ENCODE results near the gene MORN2.
"Not testable (repeated sequence)": the region's sequence is repeated elsewhere in the genome, so short reads cannot be mapped to it uniquely, and the experiment has no call there.

Gene MORN2

DNA sequence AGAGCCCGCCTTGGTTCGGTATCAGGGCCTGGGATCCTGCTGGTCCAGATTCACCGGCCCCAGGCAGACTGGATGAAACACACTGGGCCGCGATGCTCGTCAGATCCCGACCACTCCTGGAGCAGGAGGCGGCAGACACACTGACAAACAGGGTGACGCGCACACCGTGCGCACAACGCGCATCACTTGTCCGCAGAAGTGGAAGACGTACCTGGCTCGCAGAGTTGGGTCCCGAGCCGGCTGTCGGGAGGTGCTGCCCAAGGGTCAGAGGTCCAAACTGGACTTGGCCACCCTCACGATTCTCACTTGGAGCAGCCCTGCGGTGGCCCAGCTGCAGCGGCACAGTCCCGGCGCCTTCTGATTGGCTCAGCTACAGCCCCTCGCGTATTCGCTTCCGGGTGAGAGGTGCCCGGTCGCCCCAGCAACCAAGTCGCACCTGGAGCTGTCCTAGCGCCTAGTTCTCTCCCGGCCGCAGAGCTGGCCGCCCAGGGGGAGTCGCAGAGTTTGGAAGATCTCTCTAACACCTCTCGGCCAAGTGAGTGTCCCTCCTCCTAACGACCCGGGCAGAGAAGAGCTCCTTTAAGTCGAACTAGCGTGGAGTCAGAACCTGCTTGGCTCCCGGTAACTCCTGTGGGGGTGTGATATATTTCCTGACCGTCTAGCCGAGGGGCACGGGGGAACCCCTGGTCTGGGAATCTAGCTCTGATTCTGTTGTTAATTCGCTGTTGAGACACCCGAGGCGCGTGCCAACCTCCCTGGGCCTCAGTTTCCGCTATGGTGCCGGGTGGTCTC lies at the start of gene MORN2, which contains the start of gene DHX57:
Gene MORN2, plus strand, starts transcription at position 401 of the 792 bp plus-strand sequence.
Gene DHX57, minus strand, starts transcription at position 359 of the 792 bp plus-strand sequence. CDS start 7,529 bp downstream, outside the sequence.
- peak; percentile 52 to 58 (median 54) for DNase-seq (ENCODE audit: low read depth in 2 of 3, low spot score in 2 of 3)

DNA sequence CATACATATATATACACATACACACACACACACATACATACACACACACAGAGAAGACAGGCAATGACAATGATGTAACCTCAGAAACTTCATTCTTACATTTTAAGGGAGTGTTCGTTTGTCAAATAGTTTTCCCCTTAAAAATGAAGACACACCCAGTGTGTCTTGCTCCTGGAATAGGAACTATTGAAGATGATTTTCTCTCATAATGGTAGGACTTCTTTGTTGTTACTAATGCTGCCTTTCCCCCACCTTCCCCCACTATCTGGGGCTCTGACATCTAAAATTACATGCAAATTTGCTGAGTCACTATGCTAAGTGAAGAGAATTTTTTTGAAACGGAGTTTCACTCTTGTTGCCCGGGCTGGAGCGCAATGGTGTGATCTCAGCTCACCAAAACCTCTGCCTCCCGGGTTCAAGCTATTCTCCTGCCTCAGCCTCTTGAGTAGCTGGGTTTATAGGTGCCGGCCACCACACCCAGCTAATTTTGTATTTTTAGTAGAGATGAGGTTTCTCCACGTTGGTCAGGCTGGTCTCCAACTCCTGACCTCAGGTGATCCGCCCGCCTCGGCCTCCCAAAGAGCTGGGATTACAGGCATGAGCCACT lies 48.1 kb upstream of the MORN2 start:
- not testable (repeated sequence) for DNase-seq (ENCODE audit: low read depth in 2 of 3, low spot score in 2 of 3)

DNA sequence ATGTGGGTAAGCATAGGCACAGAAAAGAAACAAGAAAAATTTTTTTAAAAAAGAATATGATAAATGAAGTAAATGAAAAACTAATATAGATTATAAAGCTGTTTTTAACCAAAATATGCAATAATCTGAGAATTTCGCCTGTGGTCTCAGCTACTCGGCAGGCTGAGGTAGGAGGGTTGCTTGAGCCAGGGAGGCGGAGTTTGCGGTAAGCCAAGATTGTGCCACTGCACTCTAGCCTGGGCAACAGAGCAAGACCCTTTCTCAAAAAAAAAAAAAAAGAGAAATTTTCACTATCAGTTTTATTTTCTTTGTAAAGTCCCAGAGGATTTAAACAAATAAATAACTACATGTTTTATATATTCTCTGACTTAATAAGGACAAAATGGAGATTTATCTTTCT lies 47.3 kb upstream of the MORN2 start:
- no peak for DNase-seq (ENCODE audit: low read depth in 2 of 3, low spot score in 2 of 3)

DNA sequence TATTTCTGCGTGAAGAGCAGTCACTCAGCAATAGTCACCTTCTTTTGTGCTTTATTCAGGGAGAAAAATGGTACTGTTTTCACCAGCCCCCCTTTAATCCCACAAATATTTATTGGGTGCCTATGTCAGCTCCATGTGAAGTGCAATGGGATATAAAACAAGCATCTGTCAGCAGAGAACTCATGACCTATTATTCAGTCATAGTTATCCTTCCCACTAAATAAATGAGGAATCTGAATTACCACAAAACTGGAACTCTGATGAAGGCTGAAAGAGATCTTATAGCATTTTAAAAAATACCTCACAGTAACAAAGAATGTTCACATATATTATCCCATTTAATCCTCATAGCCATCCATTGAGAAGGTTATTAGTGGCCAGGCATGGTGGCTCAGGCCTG lies 45.8 kb upstream of the MORN2 start:
- DNase-seq (ENCODE audit: low read depth in 2 of 3, low spot score in 2 of 3) = no peak

DNA sequence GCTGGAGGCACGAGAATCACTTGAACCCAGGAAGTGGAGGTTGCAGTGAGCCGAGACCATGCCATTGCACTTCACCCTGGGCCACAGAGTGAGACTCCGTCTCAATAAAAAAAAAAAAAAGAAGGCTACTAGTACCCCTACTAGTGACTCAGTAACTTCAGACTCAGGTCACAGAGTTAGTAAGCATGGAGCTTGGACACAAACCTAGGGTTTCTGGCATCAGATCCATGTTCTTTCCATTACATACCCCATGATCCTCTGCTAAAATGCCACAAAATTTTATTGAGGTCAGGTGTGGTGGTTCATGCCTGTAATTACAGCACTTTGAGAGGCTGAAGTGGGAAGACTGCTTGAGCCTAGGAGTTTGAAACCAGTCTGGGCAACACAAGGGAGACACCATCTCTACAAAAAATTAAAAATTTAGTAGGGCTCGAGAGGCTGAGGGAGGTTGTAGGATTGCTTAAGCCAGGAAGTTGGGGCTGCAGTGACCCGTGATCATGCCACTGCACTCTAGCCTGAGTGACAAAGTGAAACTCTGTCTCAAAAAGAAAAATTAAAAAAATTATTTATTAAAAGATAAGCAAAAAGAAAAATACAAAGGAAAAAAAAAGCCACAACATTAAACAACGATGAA lies 45.1 kb upstream of the MORN2 start:
- no peak for DNase-seq (ENCODE audit: low read depth in 2 of 3, low spot score in 2 of 3)

DNA sequence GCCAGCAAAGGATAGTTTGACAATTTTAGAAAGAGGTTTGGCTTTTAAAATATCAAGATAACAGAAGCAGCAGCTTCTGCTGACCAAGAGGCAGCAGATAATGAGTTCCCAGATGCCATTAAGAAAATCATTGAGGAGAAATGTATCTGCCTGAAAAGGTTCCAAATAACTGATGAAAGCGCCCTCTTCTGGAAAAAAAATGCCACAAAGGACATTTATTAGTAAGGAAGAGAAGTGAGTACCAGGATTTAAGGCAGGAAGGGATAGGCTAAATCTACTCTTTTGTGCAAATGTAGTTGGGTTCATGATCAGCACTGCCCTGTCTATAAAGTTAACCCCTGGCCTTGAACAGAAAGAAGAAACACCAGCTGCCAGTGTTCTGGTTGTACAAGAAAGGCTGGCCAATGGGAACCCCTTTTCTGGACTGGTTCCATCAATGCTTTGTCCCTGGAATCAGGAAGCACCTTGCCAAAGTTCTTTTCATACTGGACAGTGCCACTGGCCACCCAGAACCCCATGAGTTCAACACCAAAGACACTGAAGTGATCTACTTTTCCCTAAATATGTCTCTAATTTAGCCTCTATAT lies 40.7 kb upstream of the MORN2 start:
- no peak for DNase-seq (ENCODE audit: low read depth in 2 of 3, low spot score in 2 of 3)

DNA sequence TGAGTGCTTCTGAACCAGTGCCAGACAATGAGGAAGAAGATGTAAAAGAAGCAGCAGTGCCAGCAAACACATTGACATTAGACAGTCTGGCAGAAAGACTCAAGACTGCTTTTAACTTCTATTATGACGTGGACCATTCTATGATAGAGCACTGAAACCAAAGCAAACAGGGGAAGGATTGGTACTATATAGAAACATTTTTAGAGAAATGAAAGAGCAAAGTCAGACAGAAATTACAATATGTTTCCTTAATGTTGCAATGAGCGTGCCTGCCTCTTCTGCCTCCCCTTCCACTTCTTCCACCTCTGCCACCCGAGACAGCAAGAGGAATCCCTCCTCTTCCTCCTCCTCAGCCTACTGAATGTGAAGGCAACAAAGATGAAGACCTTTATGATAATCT lies 39.8 kb upstream of the MORN2 start:
- DNase-seq (ENCODE audit: low read depth in 2 of 3, low spot score in 2 of 3) = no peak

- no peak for DNase-seq (ENCODE audit: low read depth in 2 of 3, low spot score in 2 of 3)
Measured at GRCh38 chr2:38836791-38837190, 39.0 kb upstream of the MORN2 start.

GRCh38 chr2:38850045-38850444 lies 25.7 kb upstream of the MORN2 start:
- DNase-seq (ENCODE audit: low read depth in 2 of 3, low spot score in 2 of 3) = no peak

DNA sequence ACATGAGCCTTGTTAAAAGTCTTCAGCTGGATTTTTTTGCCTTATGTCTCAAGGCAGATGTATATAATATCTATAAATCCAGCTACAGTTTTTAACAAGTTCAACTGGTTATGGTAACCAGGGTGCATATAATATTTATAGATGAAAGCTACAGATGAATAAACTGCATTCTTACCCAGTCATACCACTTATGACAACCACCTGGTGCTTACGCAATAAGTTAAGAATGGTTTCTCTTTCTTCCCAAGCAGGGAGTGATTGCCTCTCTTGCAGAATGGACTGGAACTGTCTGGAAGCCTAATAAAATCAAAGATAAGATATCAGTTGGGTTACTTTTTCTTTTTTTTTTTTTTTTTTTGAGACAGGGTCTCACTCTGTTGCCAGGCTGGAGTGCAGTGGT lies 19.6 kb upstream of the MORN2 start:
- DNase-seq (ENCODE audit: low read depth in 2 of 3, low spot score in 2 of 3) = no peak

DNA sequence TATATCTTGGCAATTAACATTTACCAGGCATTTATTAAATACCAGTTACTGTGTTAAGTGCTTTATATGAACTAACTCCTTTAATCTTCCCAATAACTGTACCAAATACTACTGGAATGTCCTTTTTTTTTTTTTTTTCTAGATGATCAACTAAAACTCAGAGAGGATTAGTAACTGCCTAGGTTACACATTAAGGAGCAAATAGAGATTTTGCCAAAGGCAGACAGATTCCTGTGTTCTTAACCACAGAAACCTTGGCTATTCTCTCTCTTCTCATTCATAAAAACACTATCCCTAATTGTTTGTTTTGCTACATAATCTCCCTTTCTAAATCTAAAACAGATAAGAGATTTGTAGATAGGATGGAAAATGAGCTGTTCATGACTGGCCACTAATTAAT lies 13.3 kb upstream of the MORN2 start:
- DNase-seq (ENCODE audit: low read depth in 2 of 3, low spot score in 2 of 3) = no peak

GRCh38 chr2:38863061-38863695 lies 12.6 kb upstream of the MORN2 start:
- no peak for DNase-seq (ENCODE audit: low read depth in 2 of 3, low spot score in 2 of 3)

DNA sequence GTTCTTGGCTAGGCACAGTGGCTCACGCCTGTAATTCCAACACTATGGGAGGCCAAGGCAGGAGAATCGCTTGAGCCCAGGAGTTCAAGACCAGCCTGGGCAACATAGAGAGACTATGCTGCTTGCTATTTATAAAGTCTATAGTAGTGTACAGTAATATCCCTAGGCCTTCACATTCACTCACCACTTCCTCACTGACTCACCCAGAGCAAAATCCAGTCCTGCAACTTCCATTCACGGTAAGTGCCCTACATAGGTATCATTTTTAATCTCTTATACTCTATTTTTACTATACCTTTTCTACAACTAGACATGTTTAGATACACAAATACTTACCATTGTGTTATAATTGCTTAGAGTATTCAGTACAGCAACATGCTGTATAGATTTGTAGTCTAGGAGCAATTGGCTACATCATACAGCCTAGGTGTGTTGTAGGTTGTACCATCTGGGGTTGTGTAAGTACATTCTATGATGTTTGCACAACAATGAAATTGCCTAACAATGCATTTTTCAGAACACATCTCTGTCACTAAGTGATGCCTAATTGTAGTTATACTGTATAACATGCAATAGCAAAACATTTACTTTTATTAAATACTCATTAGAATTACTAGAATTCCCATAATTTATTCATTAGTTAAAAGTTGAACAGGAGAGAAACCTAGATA lies 8.9 kb upstream of the MORN2 start:
- DNase-seq (ENCODE audit: low read depth in 2 of 3, low spot score in 2 of 3) = no peak

GRCh38 chr2:38871432-38871831 lies 4.3 kb upstream of the MORN2 start:
- no peak for DNase-seq (ENCODE audit: low read depth in 2 of 3, low spot score in 2 of 3)

- no peak for DNase-seq (ENCODE audit: low read depth in 2 of 3, low spot score in 2 of 3)
Measured at GRCh38 chr2:38873763-38874162, 2.0 kb upstream of the MORN2 start.

- no peak for DNase-seq (ENCODE audit: low read depth in 2 of 3, low spot score in 2 of 3)
Measured at GRCh38 chr2:38875227-38875575, 575 bp upstream of the MORN2 start.

DNA sequence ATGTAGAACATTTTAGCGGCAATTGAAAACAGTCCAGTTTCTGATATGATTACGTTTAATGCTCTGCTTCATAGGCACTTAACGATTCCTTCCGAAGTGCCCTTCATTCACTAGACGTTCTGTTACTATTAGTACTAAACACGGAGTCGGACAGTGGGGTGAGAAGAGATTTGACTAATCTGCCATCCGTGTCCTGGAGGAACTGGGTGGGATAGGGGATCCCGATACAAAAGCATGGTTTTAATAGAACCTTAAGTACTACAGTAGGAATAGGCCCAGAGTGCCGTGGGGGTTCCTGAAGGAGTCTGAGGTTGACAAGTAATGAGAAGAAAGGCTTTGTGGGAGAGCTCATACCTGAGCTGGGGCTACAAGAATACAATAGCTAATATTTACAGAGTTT lies 631 bp downstream of the MORN2 start:
- DNase-seq (ENCODE audit: low read depth in 2 of 3, low spot score in 2 of 3) = no peak

- DNase-seq (ENCODE audit: low read depth in 2 of 3, low spot score in 2 of 3) = no peak
Measured at GRCh38 chr2:38886063-38886462, 10.3 kb downstream of the MORN2 start.

DNA sequence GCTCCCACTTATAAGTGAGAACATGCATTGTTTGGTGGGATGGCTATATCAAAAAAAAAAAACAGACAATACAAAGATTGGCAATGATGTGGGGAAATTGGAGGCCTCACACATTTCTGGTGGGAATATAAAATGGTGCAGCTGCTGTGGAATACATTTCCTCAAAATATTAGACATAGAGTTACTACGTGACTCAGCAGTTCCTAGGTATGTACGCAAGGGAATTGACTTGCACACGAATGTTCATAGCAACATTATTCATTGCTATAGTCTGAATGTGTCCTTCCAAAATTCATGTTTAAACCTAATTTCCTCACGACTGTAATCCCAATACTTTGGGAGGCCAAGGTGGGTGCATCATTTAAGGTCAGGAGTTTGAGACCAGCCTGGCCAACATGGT lies 11.6 kb downstream of the MORN2 start:
- no peak for DNase-seq (ENCODE audit: low read depth in 2 of 3, low spot score in 2 of 3)

GRCh38 chr2:38887902-38888554 lies 12.3 kb downstream of the MORN2 start:
- DNase-seq (ENCODE audit: low read depth in 2 of 3, low spot score in 2 of 3) = no peak
